Vagina (tissue), 2 donors: ENCODE results near the gene RAB20.

Experiments
- POLR2A ChIP-seq, 2 donors: fragments of 450-650 bp; IDR thresholded peaks; one replicate each; pipeline ENCODE4 v1.6.1; 2017; ENCODE audit warnings: antibody characterized with exemption in 2 of 2, mild to moderate bottlenecking in 2 of 2, moderate library complexity in 2 of 2
- POLR2AphosphoS5 ChIP-seq, 2 donors: sonication (generic); formaldehyde crosslinking; IDR thresholded peaks; one replicate each; pipeline ENCODE4 v1.9.0; 2017; ENCODE audit warnings: antibody characterized with exemption in 2 of 2, mild to moderate bottlenecking in 2 of 2, low read depth in 1 of 2; ENCODE audit not compliant: insufficient read depth in 1 of 2
- TF ChIP-seq, protein P1 (sequence below), 3 experiments: fragments of 450-650 bp in 2 of 3; fragments of 200-600 bp in 1 of 3; sonication (generic) in 1 of 3; IDR thresholded peaks; one replicate each; pipeline ENCODE4 v1.5.1; 2017 to 2019; ENCODE audit warnings: antibody characterized with exemption in 3 of 3, mild to moderate bottlenecking in 2 of 3, moderate library complexity in 2 of 3

DNA sequence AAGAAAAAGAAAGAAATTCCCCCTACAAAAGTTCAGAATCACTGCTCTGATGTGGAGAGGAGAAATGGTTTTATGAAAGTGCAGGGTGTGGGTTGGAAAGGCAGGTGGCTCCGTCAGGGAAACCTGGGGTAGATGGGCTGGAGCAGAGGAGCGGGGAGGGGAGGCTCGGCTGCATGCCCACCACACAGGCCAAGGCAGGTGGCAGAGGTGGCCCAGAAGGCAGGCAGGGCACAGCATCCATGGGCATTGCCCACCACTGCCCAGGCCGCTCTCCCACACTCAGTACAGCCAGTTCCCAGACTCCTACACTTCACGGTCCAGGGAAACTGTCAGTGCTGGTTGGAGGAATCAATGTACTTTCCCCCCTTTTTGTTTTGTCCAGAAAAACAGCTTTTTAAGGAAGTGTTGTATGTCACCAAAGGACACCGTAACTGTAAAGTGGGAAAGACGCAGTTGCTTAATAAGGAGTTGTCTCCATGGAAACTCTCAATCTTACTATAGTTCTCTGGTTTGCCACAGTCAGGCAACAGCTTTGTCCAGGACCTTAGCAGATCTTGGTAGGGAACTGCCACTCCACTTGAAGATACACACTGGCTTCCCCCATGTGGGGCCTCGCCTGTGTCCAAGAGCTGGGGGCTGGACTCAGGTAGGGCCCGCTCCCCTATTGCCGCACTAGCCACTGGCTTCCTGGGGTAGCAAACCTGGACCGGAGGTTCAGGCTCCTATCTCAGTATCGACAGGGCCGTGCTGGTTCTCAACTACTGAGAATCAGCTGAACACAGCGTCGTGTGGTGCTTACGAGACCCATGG lies 82.9 kb downstream of the RAB20 start:
- TF ChIP-seq POLR2A (IDR thresholded peaks at IDR 0.05) (no peak), POLR2AphosphoS5 (IDR thresholded peaks at IDR 0.05; ENCODE audit: insufficient read depth in 1 of 2, low read depth in 1 of 2) (no peak)
- TF ChIP-seq, protein P1, sequence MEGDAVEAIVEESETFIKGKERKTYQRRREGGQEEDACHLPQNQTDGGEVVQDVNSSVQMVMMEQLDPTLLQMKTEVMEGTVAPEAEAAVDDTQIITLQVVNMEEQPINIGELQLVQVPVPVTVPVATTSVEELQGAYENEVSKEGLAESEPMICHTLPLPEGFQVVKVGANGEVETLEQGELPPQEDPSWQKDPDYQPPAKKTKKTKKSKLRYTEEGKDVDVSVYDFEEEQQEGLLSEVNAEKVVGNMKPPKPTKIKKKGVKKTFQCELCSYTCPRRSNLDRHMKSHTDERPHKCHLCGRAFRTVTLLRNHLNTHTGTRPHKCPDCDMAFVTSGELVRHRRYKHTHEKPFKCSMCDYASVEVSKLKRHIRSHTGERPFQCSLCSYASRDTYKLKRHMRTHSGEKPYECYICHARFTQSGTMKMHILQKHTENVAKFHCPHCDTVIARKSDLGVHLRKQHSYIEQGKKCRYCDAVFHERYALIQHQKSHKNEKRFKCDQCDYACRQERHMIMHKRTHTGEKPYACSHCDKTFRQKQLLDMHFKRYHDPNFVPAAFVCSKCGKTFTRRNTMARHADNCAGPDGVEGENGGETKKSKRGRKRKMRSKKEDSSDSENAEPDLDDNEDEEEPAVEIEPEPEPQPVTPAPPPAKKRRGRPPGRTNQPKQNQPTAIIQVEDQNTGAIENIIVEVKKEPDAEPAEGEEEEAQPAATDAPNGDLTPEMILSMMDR (IDR thresholded peaks at IDR 0.05) = no peak
